SJSA1 (cell line): ENCODE results near the gene PLA2G2F. TPM values are rescaled to one million over a fixed set of nuclear protein-coding genes. Genes with fewer than 3 reads are reported as not detected.

Source experiments
- DNase-seq, 2 experiments: peaks; one replicate each; pipeline ENCODE4 v3.0.0-alpha.2; 2015 to 2020; ENCODE audit warnings: low spot score in 2 of 2, low read depth in 1 of 2
- H3K27ac ChIP-seq: fragments of 250-450 bp; sonication (Bioruptor Pico); 2 replicates; pipeline ENCODE4 v1.5.1; 2020; ENCODE audit warnings: mild to moderate bottlenecking, moderate library complexity
- H3K27me3 ChIP-seq: fragments of 250-450 bp; sonication (Bioruptor Pico); replicated peaks from 2 replicates; pipeline ENCODE4 v1.5.1; 2020; ENCODE audit warnings: mild to moderate bottlenecking, moderate library complexity
- H3K36me3 ChIP-seq: fragments of 250-450 bp; sonication (Bioruptor Pico); 2 replicates; pipeline ENCODE4 v1.5.1; 2020; ENCODE audit warnings: mild to moderate bottlenecking
- H3K4me1 ChIP-seq: fragments of 250-450 bp; sonication (Bioruptor Pico); replicated peaks from 2 replicates; pipeline ENCODE4 v1.6.1; 2021; ENCODE audit warnings: mild to moderate bottlenecking
- H3K4me3 ChIP-seq: fragments of 250-450 bp; sonication (Bioruptor Pico); 2 replicates; pipeline ENCODE4 v1.5.1; 2020; ENCODE audit warnings: mild to moderate bottlenecking
- H3K9me3 ChIP-seq: fragments of 250-450 bp; sonication (Bioruptor Pico); replicated peaks from 2 replicates; pipeline ENCODE4 v1.5.1; 2020; ENCODE audit warnings: mild to moderate bottlenecking
- total RNA-seq: library from RNA; depleted of rRNA; stranded (reverse); fragments of >200 nt; shearing (Covaris generic); gene quantifications from 2 replicates; pipeline ENCODE4 v1.2.3, GENCODE V29; 2014

PLA2G2F gene
- total RNA-seq, 1 experiment from 2014 or later = not detected

DNA sequence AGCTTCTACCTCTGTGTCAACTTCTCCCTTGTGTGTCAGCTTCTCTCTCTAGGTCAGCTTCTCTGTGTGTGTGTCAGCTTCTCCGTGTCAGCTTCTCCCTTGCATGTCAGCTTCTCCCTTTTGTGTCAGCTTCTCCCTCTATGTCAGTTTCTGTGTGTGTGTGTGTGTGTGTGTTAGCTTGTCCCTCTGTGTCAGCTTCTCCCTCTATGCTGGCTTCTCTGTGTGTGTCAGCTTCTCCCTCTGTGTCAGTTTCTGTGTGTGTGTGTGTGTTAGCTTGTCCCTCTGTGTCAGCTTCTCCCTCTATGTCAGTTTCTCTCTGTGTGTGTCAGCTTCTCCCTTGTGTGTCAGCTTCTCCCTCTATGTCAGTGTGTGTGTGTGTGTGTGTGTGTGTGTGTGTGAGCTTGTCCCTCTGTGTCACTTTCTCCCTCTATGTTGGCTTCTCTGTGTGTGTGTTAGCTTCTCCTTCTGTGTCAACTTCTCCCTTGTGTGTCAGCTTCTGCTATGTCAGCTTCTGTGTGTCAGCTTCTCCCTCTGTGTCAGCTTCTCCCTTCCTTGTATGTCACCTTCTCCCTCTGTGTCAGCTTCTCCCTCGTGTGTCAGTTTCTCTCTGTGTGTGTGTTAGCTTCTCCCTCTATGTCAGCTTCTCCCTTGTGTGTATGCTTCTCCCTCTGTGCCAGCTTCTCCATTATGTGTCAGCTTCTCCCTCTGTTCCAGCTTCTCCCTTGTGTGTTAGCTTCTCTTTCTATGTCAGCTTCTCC lies 40.4 kb downstream of the PLA2G2F start:
- Histone ChIP-seq H3K4me1 (no peaks in the 10 kb centered on the region), H3K36me3 (no peaks in the 10 kb centered on the region), H3K4me3 (no peak overlapping the region), H3K9me3 (no peaks in the 10 kb centered on the region), H3K27ac (no peak overlapping the region), H3K27me3 (peaks cover 33% of the 10 kb centered on the region)
- DNase-seq = no peak

- Histone ChIP-seq H3K9me3 (no peaks in the 10 kb centered on the region), H3K36me3 (no peaks in the 10 kb centered on the region), H3K27me3 (peaks cover 38% of the 10 kb centered on the region), H3K4me1 (no peaks in the 10 kb centered on the region), H3K4me3 (no peak overlapping the region), H3K27ac (no peak overlapping the region)
- DNase-seq = no peak
These were observed 41.2 kb downstream of the PLA2G2F start for GRCh38 chr1:20180129-20180843.

DNA sequence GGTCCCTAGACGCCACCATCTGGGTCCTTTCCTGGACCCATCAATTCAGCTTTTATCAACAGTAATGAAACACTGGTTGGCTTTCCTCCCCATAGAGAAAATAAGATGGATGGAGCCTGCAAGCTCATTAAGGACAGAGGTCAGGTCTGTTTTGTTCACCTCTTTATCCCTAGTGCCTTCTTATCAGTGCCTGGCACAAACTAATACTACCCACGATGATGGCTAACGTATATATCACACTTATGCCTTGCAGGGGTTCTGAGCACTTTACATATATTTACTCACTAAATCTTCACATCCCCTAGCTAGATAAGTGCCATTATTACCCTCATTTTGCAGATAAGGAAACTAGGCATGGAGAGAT lies 41.7 kb downstream of the PLA2G2F start:
- Histone ChIP-seq H3K4me3 (no peak overlapping the region), H3K27me3 (peaks cover 42% of the 10 kb centered on the region), H3K4me1 (no peaks in the 10 kb centered on the region), H3K9me3 (no peaks in the 10 kb centered on the region), H3K36me3 (no peaks in the 10 kb centered on the region), H3K27ac (no peak overlapping the region)
- no peak for DNase-seq

- no peak for DNase-seq
- Histone ChIP-seq H3K36me3 (no peaks in the 10 kb centered on the region), H3K27ac (no peak overlapping the region), H3K27me3 (peaks cover 44% of the 10 kb centered on the region), H3K4me1 (no peaks in the 10 kb centered on the region), H3K4me3 (no peak overlapping the region), H3K9me3 (no peaks in the 10 kb centered on the region)
These were observed 43.3 kb downstream of the PLA2G2F start for GRCh38 chr1:20182415-20182814.

DNA sequence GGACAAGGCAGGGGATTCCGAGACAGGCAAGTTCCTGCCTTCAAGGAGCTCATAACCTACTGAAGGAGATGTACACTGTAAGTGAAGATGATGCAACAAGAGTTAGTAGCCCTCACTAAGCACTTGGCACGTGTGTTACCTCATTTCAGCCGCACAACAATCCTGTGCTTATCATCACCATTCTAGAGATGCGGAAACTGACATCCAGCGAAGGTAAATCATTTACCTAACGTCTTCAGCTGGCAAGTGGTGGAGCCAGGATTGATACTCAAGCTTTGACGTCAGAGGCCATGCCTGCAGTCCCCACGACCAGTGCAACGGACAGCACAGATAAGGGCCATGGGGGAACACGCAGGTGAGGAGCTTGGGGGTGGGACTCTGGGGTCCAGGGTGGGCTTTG lies 43.9 kb downstream of the PLA2G2F start:
- Histone ChIP-seq H3K4me3 (no peak overlapping the region), H3K27me3 (peaks cover 46% of the 10 kb centered on the region), H3K36me3 (no peaks in the 10 kb centered on the region), H3K9me3 (no peaks in the 10 kb centered on the region), H3K27ac (no peak overlapping the region), H3K4me1 (no peaks in the 10 kb centered on the region)
- DNase-seq = no peak

GRCh38 chr1:20183616-20184271 lies 44.6 kb downstream of the PLA2G2F start:
- Histone ChIP-seq H3K36me3 (no peaks in the 10 kb centered on the region), H3K27ac (no peak overlapping the region), H3K27me3 (peaks cover 51% of the 10 kb centered on the region), H3K9me3 (no peaks in the 10 kb centered on the region), H3K4me1 (no peaks in the 10 kb centered on the region), H3K4me3 (no peak overlapping the region)
- DNase-seq = no peak

- Histone ChIP-seq H3K9me3 (no peaks in the 10 kb centered on the region), H3K27ac (no peak overlapping the region), H3K4me3 (no peak overlapping the region), H3K4me1 (no peaks in the 10 kb centered on the region), H3K27me3 (peaks cover 58% of the 10 kb centered on the region), H3K36me3 (no peaks in the 10 kb centered on the region)
- no peak for DNase-seq
These were observed 45.4 kb downstream of the PLA2G2F start for GRCh38 chr1:20184481-20184900.

DNA sequence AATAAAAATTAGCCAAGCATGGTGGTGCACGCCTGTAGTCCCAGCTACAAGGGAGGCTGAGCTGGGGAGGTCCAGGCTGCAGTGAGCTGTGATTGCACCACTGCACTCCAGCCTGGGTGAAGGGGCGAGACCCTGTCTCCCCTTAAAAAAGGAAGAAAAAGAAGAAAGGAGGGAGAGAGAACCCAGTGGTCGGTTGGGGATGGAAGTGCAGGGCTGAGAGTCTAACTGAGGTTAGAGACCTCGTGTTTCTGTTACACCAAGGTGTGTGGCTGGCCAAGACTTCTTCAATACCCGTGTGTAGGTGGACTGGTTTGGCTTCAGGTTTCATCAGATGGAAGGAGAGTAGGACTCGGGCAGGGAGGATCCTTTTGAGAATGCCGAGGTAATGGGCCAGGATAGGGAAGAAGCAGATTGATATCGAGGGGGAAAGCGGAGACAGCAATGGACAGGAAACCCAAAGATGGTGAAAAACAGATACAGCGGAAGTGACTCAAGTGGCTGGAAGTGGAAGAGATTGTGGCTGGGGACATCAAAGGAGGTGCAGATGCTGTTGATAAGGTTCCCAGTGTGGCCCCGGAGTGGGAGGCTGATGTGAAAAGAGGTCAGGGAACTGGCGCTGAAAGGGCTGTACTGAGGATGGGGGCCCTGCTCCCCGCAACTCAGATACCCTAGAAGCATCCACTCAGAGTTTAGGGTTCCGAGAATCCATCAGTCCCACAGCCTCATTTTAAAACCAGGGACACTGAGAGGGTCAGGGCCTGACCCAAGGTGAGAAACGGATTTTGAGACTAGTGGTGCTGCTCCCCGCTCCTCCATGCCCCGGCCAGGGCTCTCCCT lies 46.1 kb downstream of the PLA2G2F start:
- DNase-seq = no peak
- no peak overlapping the region for H3K27ac ChIP-seq
- H3K4me1 ChIP-seq = no peaks in the 10 kb centered on the region
- no peaks in the 10 kb centered on the region for H3K9me3 ChIP-seq
- peaks cover 58% of the 10 kb centered on the region for H3K27me3 ChIP-seq
- no peaks in the 10 kb centered on the region for H3K36me3 ChIP-seq
- H3K4me3 ChIP-seq = no peak overlapping the region

DNA sequence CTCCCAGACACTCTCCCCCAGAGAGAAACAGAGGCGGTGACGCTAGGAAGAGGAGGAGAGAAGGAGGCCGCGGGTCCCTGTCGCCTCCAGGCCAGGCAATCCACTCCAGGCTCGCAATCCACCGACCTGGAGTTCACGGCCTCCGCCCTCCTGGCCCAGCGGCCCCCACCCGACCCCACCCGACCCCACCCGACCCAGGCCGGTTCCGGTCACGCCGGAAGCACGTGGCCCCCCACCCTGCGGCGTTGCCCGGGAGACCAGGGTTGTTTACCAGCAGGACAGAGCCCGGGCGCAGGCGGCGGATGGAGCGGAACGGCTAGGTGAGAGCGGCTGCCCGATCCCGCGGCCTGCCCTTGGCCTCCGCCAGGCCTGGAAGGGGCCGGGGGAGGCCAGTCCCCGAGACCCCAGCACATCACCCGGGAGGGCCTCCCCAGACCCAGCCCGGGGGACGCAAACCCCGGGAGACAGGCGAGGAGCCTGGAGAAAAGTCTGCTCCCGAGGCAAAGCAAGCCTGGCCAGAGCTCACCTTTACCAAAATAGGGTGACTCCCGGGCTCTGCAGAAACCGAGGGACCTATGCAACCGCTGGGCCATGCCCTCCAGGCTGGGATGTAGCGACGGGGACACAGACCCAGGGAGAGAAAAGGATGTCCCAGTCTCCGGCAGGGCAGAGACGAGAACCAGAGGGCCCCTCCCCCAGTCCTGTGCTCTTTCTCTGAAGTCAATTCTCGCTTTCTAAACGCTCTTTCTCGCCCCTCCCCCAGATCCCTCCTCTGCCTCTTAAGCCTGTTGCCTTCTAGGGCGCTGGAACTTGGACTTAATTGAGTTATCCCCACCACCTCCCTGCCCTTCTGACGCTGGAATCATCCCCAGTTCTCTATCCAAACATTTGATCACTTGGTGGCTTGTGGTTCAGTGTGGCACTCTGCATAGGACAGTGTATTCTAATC lies 47.0 kb downstream of the PLA2G2F start, which contains the start of the genes PLA2G2C and UBXN10:
PLA2G2C (minus strand) TSS at position 685 of the 949 bp plus-strand sequence. CDS start 9,155 bp downstream, outside the sequence.
UBXN10 (plus strand) TSS at position 263 of the 949 bp plus-strand sequence. CDS start 4,466 bp downstream, outside the sequence.
- H3K27ac ChIP-seq = no peak within 1 kb of the TSS
- no peak for DNase-seq
- no peaks in the 10 kb centered on the region for H3K4me1 ChIP-seq
- H3K4me3 ChIP-seq = no peak within 1 kb of the TSS
- peaks cover 60% of the 10 kb centered on the region for H3K27me3 ChIP-seq
- H3K9me3 ChIP-seq = no peaks in the 10 kb centered on the region
- no peaks in the 10 kb centered on the region for H3K36me3 ChIP-seq

DNA sequence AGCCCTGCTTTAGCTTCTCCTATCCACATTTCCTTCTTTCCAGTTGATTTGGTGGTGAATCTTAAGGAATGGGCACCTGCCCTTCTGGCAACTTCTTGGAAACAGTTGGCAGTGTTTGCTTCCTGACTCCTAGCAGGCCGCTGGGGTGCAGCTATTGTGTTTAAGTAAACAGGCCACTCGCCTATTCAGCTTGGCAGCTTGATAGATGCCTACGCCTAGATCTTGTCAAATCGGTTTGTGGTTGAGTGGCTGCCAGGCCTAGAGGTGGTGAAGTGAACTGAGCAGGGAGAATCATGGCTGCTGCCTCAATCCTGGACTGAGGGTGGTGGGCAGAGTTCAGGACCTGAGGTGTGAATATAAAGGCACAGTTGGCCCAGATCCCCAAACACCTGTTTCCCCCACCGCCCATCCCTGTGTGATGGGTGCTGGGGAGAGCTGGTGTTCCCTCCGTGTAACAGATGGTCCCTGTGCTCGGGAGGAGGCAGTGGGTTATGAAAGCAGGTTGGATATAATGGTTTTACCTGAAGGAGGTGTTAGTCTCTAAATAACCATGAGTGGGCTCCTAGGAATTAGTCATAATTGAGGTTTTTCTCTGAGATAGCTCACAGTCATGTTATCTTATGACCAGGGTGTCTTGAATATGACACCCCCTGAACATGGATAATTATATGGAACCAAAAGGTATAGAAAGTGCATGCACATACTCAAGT lies 48.1 kb downstream of the PLA2G2F start:
- H3K27ac ChIP-seq = no peak overlapping the region
- no peaks in the 10 kb centered on the region for H3K9me3 ChIP-seq
- no peak for DNase-seq
- no peak overlapping the region for H3K4me3 ChIP-seq
- no peaks in the 10 kb centered on the region for H3K4me1 ChIP-seq
- H3K36me3 ChIP-seq = no peaks in the 10 kb centered on the region
- peaks cover 71% of the 10 kb centered on the region for H3K27me3 ChIP-seq

DNA sequence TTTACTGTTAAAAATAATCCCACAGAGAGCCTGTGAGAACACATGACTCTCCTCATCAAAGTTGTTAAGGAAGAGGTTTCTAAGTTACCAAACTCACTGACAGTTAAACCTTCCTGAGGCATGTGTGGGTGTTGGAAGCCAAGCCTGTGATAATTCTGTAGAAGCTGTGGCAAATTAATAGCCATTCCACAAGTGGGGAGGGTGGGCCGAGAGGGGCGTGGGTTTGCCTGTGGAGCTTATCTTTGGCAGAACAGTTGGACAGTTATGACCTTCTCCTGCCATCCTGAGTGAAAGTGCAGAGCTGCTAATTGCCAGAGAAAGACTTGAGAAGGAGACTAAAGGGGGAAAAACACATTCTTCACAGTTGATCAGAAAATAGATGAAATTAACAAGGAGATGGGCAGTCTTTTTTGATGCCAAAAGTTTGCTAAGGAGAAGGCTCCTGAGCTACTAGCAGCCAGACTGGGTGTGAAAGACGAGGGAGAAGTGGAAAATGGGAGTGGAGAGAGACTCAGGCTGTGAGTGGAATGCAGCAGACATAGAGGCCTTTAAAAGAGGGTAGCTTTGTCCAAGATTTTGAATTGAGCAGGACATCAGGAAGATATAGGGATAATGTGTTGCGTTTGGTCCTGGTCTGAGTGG lies 48.8 kb downstream of the PLA2G2F start:
- H3K27ac ChIP-seq = no peak overlapping the region
- H3K4me3 ChIP-seq = no peak overlapping the region
- no peak for DNase-seq
- H3K36me3 ChIP-seq = no peaks in the 10 kb centered on the region
- no peaks in the 10 kb centered on the region for H3K9me3 ChIP-seq
- H3K4me1 ChIP-seq = no peaks in the 10 kb centered on the region
- H3K27me3 ChIP-seq = peaks cover 75% of the 10 kb centered on the region

- Histone ChIP-seq H3K27me3 (peaks cover 75% of the 10 kb centered on the region), H3K36me3 (no peaks in the 10 kb centered on the region), H3K4me3 (no peak overlapping the region), H3K4me1 (no peaks in the 10 kb centered on the region), H3K27ac (no peak overlapping the region), H3K9me3 (no peaks in the 10 kb centered on the region)
- no peak for DNase-seq
These were observed 49.3 kb downstream of the PLA2G2F start for GRCh38 chr1:20188455-20188817.
